ENCODE measurements around the gene CSH1. TPM values are rescaled to one million over a fixed set of nuclear protein-coding genes. Genes with fewer than 3 reads are reported as not detected.

The CSH1 gene
- total and polyA plus RNA-seq, 4 experiments from 2014 or later = not detected

DNA sequence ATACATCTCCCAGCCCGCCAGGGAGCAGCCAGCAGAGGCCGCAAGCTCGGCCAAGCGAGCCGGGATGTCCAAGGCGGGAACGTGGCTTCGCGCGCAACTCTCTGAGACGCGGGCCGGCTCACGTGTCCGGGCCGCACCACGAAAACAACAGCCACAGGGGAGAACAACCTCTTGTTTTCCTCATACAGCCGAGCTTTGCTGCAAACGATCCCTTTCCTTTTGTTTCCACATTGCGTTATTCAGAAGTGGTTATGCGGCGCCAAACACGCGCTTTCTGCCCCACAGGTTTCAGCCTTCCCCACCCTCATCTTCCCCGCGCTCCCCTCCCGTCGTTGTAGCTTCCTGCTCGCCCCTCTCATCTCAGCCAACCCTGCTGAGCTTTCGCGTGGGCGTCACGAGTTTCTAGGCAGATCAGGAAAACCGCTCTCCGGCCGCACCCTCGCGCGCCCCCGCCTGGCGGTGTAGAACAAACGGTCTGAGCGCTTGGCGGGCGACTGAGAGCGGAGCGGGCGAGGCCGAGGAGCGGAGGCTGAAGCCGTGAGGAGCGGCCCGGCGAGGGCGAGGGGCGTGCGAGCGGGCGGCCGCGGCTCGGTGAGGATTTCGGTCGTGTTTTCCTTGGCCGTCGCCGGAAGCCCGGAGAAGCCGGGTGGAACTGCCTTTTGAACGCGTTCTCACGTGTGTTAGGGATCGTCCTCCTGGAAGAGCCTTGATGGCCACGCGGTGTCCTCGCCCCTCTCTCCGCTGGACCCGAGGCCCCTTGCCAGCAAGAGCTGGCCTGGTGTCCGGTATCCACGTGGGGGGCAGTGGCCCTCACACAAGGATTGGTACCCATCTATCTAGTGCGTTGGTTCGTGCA is 47.3 kb downstream of the CSH1 start:
- Mint-ChIP-seq H3K27ac (peak overlapping the region; percentile 72 to 100 (median 98)), H3K4me1 (peaks cover 13 to 22% (median 18%) of the 10 kb centered on the region in 4 donors), H3K36me3 (no peaks in the 10 kb centered on the region), H3K27me3 (no peaks in the 10 kb centered on the region), H3K9me3 (peaks cover 0 to 2% (median 0%) of the 10 kb centered on the region in 8 donors), H3K4me3 (peak overlapping the region; percentile 78 to 94 (median 89))
- CTCF ChIA-PET (ENCODE audit: partially characterized antibody) = interaction anchor here (0.6 to 3.6 kb wide), 21 partner anchors 9 to 414 kb away, joined by 3 to 37 read pairs (median 5); partner anchors contain the start of genes ACE, CCDC47, DDX42 and FTSJ3
- Histone ChIP-seq H3K4me1 (ENCODE audit: insufficient read depth, low read length) (peaks cover 13% of the 10 kb centered on the region), H3K27me3 (ENCODE audit: insufficient read depth, low read length) (no peaks in the 10 kb centered on the region), H3K4me3 (ENCODE audit: low read length in 2 of 2) (peak overlapping the region; percentile 45 to 58), H3K36me3 (ENCODE audit: insufficient read depth, low read length) (no peaks in the 10 kb centered on the region), H3K9me3 (ENCODE audit: control insufficient read depth in 1 of 2, low read length in 2 of 2) (no peaks in the 10 kb centered on the region), H3K27ac (ENCODE audit: low read depth, low read length) (peak overlapping the region; percentile 18)
- DNase-seq = peak; percentile 92 to 94 (median 93)
- POLR2A ChIA-PET (ENCODE audit: partially characterized antibody) = interaction anchor here (0.7 to 2.2 kb wide), 20 partner anchors 10 to 656 kb away, joined by 3 to 17 read pairs (median 6); partner anchors contain the start of genes CCDC47, DDX42, DDX5 and ERN1
- intact Hi-C loops (cut with micrococcal nuclease) = loop anchor here (10.0 kb wide), 1 partner anchor 656 kb away; the partner anchor contains the start of genes CEP95 and DDX5

DNA sequence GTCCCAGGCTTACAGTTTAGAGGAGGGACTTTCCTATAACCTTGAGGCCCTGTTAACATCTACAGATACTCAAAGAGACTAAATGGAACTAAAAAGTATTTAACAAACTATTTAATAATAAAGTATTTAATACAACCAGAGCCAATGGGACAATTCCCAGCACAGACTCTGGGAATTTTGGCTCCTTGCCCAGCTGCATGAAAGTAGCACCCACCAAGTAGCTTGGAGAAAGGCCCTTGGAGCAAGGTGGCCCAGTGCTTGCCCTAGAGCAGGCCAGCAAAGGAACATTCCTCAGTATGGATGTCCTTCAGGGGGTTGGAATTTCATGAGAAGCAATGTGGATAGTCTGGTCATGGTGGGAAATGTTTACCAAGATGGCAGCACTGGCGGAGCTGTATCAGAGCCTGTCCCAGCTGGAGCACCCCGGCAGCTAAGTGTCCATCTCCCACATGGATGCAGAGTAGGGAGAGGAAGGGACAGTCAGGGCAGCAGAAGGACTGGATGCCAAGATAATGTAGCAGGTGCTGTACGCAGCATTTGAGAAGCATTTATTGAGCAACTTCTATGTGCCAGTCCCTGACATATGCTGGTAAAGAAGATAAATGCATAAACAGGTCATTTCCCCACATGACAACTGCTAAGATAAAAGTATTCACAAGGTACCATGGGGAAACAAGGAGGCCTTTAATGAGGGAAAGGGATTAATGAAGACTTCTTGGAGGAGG is 48.7 kb downstream of the CSH1 start:
- intact Hi-C loops (cut with micrococcal nuclease) = loop anchor here (10.0 kb wide), 1 partner anchor 657 kb away; the partner anchor contains the start of genes CEP95 and DDX5
- Histone ChIP-seq H3K27me3 (ENCODE audit: insufficient read depth, low read length) (no peaks in the 10 kb centered on the region), H3K9me3 (ENCODE audit: control insufficient read depth in 1 of 2, low read length in 2 of 2) (no peaks in the 10 kb centered on the region), H3K36me3 (ENCODE audit: insufficient read depth, low read length) (no peaks in the 10 kb centered on the region), H3K4me1 (ENCODE audit: insufficient read depth, low read length) (peaks cover 20% of the 10 kb centered on the region), H3K4me3 (ENCODE audit: low read length in 2 of 2) (no peak overlapping the region), H3K27ac (ENCODE audit: low read depth, low read length) (no peak overlapping the region)
- Mint-ChIP-seq H3K27me3 (no peaks in the 10 kb centered on the region), H3K4me1 (peaks cover 15 to 36% (median 23%) of the 10 kb centered on the region in 4 donors), H3K27ac (peak overlapping the region in 6 of 7 donors; percentile 54 to 99 (median 76)), H3K4me3 (peak overlapping the region in 7 of 8 donors; percentile 23 to 93 (median 64)), H3K36me3 (peaks cover 0 to 6% of the 10 kb centered on the region in 2 donors), H3K9me3 (peaks cover 0 to 2% (median 0%) of the 10 kb centered on the region in 8 donors)
- POLR2A ChIA-PET (ENCODE audit: partially characterized antibody) = interaction anchor here (1.3 to 2.2 kb wide), 7 partner anchors 8 to 658 kb away, joined by 3 to 17 read pairs (median 5); partner anchors contain the start of genes DDX42, DDX5 and PSMC5
- CTCF ChIA-PET (ENCODE audit: partially characterized antibody) = interaction anchor here (0.7 to 3.6 kb wide), 9 partner anchors 9 to 371 kb away, joined by 3 to 37 read pairs (median 12); partner anchors contain the start of genes ACE and FTSJ3
- DNase-seq = no peak

- Histone ChIP-seq H3K36me3 (ENCODE audit: insufficient read depth, low read length) (no peaks in the 10 kb centered on the region), H3K27ac (ENCODE audit: low read depth, low read length) (no peak overlapping the region), H3K4me3 (ENCODE audit: low read length in 2 of 2) (no peak overlapping the region), H3K9me3 (ENCODE audit: control insufficient read depth in 1 of 2, low read length in 2 of 2) (no peaks in the 10 kb centered on the region), H3K27me3 (ENCODE audit: insufficient read depth, low read length) (no peaks in the 10 kb centered on the region), H3K4me1 (ENCODE audit: insufficient read depth, low read length) (peaks cover 33% of the 10 kb centered on the region)
- Mint-ChIP-seq H3K27ac (peak overlapping the region in 1 of 7 donors; percentile 1), H3K4me3 (no peak overlapping the region), H3K36me3 (peaks cover 0 to 12% of the 10 kb centered on the region in 2 donors), H3K4me1 (peaks cover 21 to 52% (median 33%) of the 10 kb centered on the region in 4 donors), H3K9me3 (peaks cover 0 to 2% (median 0%) of the 10 kb centered on the region in 8 donors), H3K27me3 (no peaks in the 10 kb centered on the region)
- DNase-seq = no peak
- intact Hi-C loops (cut with micrococcal nuclease) = loop anchor here (10.0 kb wide), 1 partner anchor 659 kb away; the partner anchor contains the start of genes CEP95 and DDX5
- POLR2A ChIA-PET (ENCODE audit: partially characterized antibody) = interaction anchor here (3.0 to 8.8 kb wide), 2 partner anchors 17 to 71 kb away, joined by 66 to 104 read pairs; partner anchors contain the start of genes CCDC47, DDX42, FTSJ3 and PSMC5
- CTCF ChIA-PET (ENCODE audit: partially characterized antibody) = no interaction called here
Observed at GRCh38 chr17:63845509-63845908, 50.9 kb downstream of the CSH1 start.

Other genes with a start within 250 kb of the CSH1 start
- gene LIMD2, start 196.4 kb downstream of the CSH1 start, total RNA-seq = 100 to 1,000 TPM; 724 to 755 TPM
- gene LIMD2, start 196.4 kb downstream of the CSH1 start, polyA plus RNA-seq = 100 to 1,000 TPM; 347 to 569 TPM
- gene STRADA, start 154.8 kb downstream of the CSH1 start, total RNA-seq = 10 to 100 TPM; 55.6 to 58.3 TPM
- gene STRADA, start 154.8 kb downstream of the CSH1 start, polyA plus RNA-seq = 10 to 100 TPM; 20.0 to 21.3 TPM
- gene CCDC47, start 123.0 kb downstream of the CSH1 start, total RNA-seq = 10 to 100 TPM; 36.7 to 39.0 TPM
- gene CCDC47, start 123.0 kb downstream of the CSH1 start, polyA plus RNA-seq = 10 to 100 TPM; 31.3 to 46.9 TPM
- 100 to 1,000 TPM; 174 to 183 TPM for gene DDX42, start 122.4 kb downstream of the CSH1 start, total RNA-seq
- 10 to 100 TPM in 1 of 2 donors, 1 to 10 TPM in 1; 6.9 to 18.4 TPM for gene DDX42, start 122.4 kb downstream of the CSH1 start, polyA plus RNA-seq
- gene PSMC5, start 69.1 kb downstream of the CSH1 start, total RNA-seq = 100 to 1,000 TPM; 121 TPM
- 100 to 1,000 TPM; 188 to 227 TPM for gene PSMC5, start 69.1 kb downstream of the CSH1 start, polyA plus RNA-seq
- 10 to 100 TPM; 62.1 to 62.2 TPM for gene FTSJ3, start 68.9 kb downstream of the CSH1 start, total RNA-seq
- 10 to 100 TPM; 12.3 to 40.8 TPM for gene FTSJ3, start 68.9 kb downstream of the CSH1 start, polyA plus RNA-seq
- 100 to 1,000 TPM; 113 to 114 TPM for gene SMARCD2, start 53.9 kb downstream of the CSH1 start, total RNA-seq
- gene SMARCD2, start 53.9 kb downstream of the CSH1 start, polyA plus RNA-seq = 100 to 1,000 TPM in 1 of 2 donors, 10 to 100 TPM in 1; 80.4 to 125 TPM
- gene CSH2, start 22.9 kb downstream of the CSH1 start, total RNA-seq = not detected
- not detected for gene CSH2, start 22.9 kb downstream of the CSH1 start, polyA plus RNA-seq
- not detected for gene GH2, start 14.6 kb downstream of the CSH1 start, total RNA-seq
- not detected for gene GH2, start 14.6 kb downstream of the CSH1 start, polyA plus RNA-seq
- not detected for gene CSHL1, start 14.7 kb upstream of the CSH1 start, total RNA-seq
- not detected for gene CSHL1, start 14.7 kb upstream of the CSH1 start, polyA plus RNA-seq
- gene GH1, start 22.3 kb upstream of the CSH1 start, total RNA-seq = not detected
- gene GH1, start 22.3 kb upstream of the CSH1 start, polyA plus RNA-seq = not detected
- 10 to 100 TPM; 16.4 to 17.2 TPM for gene CD79B, start 35.8 kb upstream of the CSH1 start, total RNA-seq
- gene CD79B, start 35.8 kb upstream of the CSH1 start, polyA plus RNA-seq = 10 to 100 TPM; 54.4 to 57.2 TPM
- under 1 TPM; 0.17 to 0.30 TPM for gene SCN4A, start 76.3 kb upstream of the CSH1 start, total RNA-seq
- gene SCN4A, start 76.3 kb upstream of the CSH1 start, polyA plus RNA-seq = not detected
- gene PRR29, start 101.8 kb upstream of the CSH1 start, total RNA-seq = 1 to 10 TPM in 1 of 2 experiments, under 1 TPM in 1; 0.19 to 1.0 TPM
- gene PRR29, start 101.8 kb upstream of the CSH1 start, polyA plus RNA-seq = 1 to 10 TPM; 5.6 to 6.0 TPM
- gene ICAM2, start 124.1 kb upstream of the CSH1 start, total RNA-seq = 100 to 1,000 TPM; 150 to 158 TPM
- 100 to 1,000 TPM; 411 to 591 TPM for gene ICAM2, start 124.1 kb upstream of the CSH1 start, polyA plus RNA-seq
- 100 to 1,000 TPM; 163 to 172 TPM for gene ERN1, start 233.6 kb upstream of the CSH1 start, total RNA-seq
- gene ERN1, start 233.6 kb upstream of the CSH1 start, polyA plus RNA-seq = 100 to 1,000 TPM in 1 of 2 donors, 10 to 100 TPM in 1; 47.9 to 124 TPM